ENCODE measurements around the gene ITPKC. TPM values are rescaled to one million over a fixed set of nuclear protein-coding genes. Genes with fewer than 3 reads are reported as not detected.

Gene ITPKC
- total RNA-seq, 4 donors from 2014 or later = 58.5 to 127 (median 95.7) TPM

DNA sequence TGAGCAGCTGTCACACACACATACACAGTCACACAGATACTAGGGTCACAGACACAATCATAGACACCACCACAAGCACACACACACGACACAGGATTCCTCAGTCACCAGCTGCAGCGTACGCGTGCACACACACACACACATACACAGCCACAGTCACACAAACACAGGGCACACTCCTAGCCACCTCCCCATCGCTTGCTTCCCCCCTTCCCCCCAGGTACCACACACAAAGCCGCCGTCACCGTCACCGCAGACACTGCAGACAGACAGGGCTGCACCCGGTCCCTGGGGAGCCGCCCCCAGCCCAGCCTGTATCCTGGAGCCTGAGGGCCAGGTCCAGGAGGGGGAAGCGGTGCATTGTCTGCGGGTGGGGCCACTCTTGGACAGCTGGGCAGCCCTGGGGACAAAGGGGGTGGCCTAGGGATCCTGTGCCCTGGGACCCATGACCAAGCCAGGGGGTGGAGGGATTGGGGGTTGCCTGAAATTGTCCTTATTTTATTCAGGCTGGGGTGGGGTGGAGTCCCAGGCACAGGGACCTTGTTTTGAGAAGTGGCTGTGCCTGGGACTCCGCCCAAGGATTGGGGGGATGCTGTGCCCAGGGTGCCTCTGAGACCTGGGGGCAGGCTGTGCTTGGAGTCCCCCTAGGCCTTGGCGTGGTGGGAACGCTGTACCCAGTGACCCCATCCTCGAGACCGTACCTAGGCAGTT lies 27.4 kb upstream of the ITPKC start:
- no peak for DNase-seq
- intact Hi-C loops (cut with DNase I) = no loop called here
- Histone ChIP-seq H3K9me3 (no peaks in the 10 kb centered on the region), H3K27me3 (no peaks in the 10 kb centered on the region), H3K4me1 (peaks cover 33 to 64% (median 37%) of the 10 kb centered on the region in 3 donors), H3K27ac (peak overlapping the region; percentile 91 to 94 (median 94)), H3K36me3 (peaks cover 0 to 53% (median 0%) of the 10 kb centered on the region in 3 donors), H3K4me3 (peak overlapping the region; percentile 72 to 90 (median 84))
- no peak for TF ChIP-seq POLR2A (IDR thresholded peaks at IDR 0.05)
- WGBS, 2 donors = 32 to 41% methylated on average over 3 to 4 of the region's 18 CpGs

- Histone ChIP-seq H3K4me3 (peak within 1 kb of the TSS; percentile 72 to 90 (median 84)), H3K27me3 (no peaks in the 10 kb centered on the region), H3K4me1 (peaks cover 33 to 60% (median 37%) of the 10 kb centered on the region in 3 donors), H3K27ac (peak within 1 kb of the TSS; percentile 91 to 94 (median 94)), H3K36me3 (peaks cover 0 to 53% (median 2%) of the 10 kb centered on the region in 3 donors), H3K9me3 (no peaks in the 10 kb centered on the region)
- no peak for DNase-seq
- whole genome bisulfite sequencing, 2 donors = 16 to 40% methylated on average over 2 to 5 of the region's 50 CpGs
- intact Hi-C loops (cut with DNase I) = no loop called here
- TF ChIP-seq, protein P1, sequence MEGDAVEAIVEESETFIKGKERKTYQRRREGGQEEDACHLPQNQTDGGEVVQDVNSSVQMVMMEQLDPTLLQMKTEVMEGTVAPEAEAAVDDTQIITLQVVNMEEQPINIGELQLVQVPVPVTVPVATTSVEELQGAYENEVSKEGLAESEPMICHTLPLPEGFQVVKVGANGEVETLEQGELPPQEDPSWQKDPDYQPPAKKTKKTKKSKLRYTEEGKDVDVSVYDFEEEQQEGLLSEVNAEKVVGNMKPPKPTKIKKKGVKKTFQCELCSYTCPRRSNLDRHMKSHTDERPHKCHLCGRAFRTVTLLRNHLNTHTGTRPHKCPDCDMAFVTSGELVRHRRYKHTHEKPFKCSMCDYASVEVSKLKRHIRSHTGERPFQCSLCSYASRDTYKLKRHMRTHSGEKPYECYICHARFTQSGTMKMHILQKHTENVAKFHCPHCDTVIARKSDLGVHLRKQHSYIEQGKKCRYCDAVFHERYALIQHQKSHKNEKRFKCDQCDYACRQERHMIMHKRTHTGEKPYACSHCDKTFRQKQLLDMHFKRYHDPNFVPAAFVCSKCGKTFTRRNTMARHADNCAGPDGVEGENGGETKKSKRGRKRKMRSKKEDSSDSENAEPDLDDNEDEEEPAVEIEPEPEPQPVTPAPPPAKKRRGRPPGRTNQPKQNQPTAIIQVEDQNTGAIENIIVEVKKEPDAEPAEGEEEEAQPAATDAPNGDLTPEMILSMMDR (IDR thresholded peaks at IDR 0.05) = no peak
- TF ChIP-seq POLR2A (IDR thresholded peaks at IDR 0.05) = peak in 2 of 4 donors; percentile 64 to 77
Measured at GRCh38 chr19:40690050-40690692, 26.7 kb upstream of the ITPKC start, which contains the start of gene NUMBL. TSS of gene NUMBL (minus strand) at chr19:40690651. CDS start at chr19:40690483, 168 bp downstream.

GRCh38 chr19:40690693-40691420 lies 26.1 kb upstream of the ITPKC start:
- WGBS, 2 donors = 1 to 5% methylated on average over 12 to 15 of the region's 56 CpGs
- Histone ChIP-seq H3K4me3 (peak overlapping the region; percentile 72 to 90 (median 84)), H3K27me3 (no peaks in the 10 kb centered on the region), H3K9me3 (no peaks in the 10 kb centered on the region), H3K36me3 (peaks cover 0 to 53% (median 6%) of the 10 kb centered on the region in 3 donors), H3K4me1 (peaks cover 27 to 53% (median 37%) of the 10 kb centered on the region in 3 donors), H3K27ac (peak overlapping the region; percentile 91 to 94 (median 94))
- intact Hi-C loops (cut with DNase I) = no loop called here
- peak; percentile 76 for DNase-seq
- peak in 2 of 4 donors; percentile 16 to 18 for TF ChIP-seq POLR2A (IDR thresholded peaks at IDR 0.05)
- TF ChIP-seq, protein P1 (IDR thresholded peaks at IDR 0.05) = no peak

DNA sequence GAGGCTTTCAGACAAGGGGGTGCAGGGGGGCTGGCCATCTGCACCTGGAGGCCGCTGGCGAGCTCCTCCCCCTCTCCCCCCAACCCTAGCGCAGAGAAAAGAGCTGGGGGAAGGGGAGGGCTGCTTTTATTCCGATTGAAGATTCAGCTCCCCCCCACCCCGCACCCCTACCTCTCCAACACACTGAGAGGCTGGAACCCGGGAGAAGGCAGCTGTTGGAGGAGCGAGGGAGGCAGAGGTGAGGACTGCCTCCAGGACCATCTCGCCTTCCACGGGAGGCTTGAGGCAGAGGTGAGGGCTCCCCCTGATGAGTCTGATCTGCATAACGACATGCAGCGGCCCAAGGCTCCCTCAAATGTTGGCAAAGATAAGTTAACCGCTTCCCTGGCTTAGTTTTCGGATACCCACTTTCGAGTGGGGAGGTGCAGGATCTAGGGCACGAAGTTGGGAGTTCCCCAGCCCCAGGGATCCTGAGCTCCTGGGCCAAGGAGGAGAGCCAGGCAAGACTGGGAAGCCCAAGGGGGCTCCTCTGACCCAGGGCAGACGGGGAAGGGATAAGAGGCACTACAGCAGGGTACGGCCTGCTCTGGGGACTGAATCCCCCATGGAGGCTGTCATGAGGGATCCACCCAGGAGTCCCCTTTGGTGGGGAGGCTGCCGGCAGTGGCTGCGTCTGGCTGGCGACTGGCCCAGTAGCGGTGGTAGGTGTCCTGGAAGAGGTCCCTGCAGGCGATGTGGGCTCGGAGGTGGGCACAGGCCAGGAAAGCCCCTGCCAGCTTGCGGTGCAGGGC lies 25.3 kb upstream of the ITPKC start:
- intact Hi-C loops (cut with DNase I) = no loop called here
- DNase-seq = no peak
- Histone ChIP-seq H3K36me3 (peaks cover 0 to 51% (median 6%) of the 10 kb centered on the region in 3 donors), H3K27me3 (no peaks in the 10 kb centered on the region), H3K4me1 (peaks cover 26 to 50% (median 37%) of the 10 kb centered on the region in 3 donors), H3K4me3 (peak overlapping the region in 3 of 4 donors; percentile 72 to 86 (median 83)), H3K27ac (peak overlapping the region; percentile 91 to 94 (median 94)), H3K9me3 (no peaks in the 10 kb centered on the region)
- 50 to 73% methylated on average over 6 to 11 of the region's 24 CpGs for WGBS, 2 donors
- TF ChIP-seq POLR2A (IDR thresholded peaks at IDR 0.05) = no peak
- TF ChIP-seq, protein P1 (IDR thresholded peaks at IDR 0.05) = no peak

- H3K36me3 ChIP-seq = peaks cover 0 to 53% (median 6%) of the 10 kb centered on the region in 3 donors
- WGBS, 2 donors = 94 to 100% methylated on average over 2 to 13 of the region's 14 CpGs
- no peak overlapping the region for H3K4me3 ChIP-seq
- DNase-seq = no peak
- no peaks in the 10 kb centered on the region for H3K9me3 ChIP-seq
- H3K4me1 ChIP-seq = peaks cover 26 to 46% (median 37%) of the 10 kb centered on the region in 3 donors
- TF ChIP-seq POLR2A (IDR thresholded peaks at IDR 0.05) = no peak
- TF ChIP-seq, protein P1 (IDR thresholded peaks at IDR 0.05) = no peak
- H3K27ac ChIP-seq = peak overlapping the region in 3 of 4 donors; percentile 93 to 94 (median 94)
- intact Hi-C loops (cut with DNase I) = no loop called here
- H3K27me3 ChIP-seq = no peaks in the 10 kb centered on the region
Measured at GRCh38 chr19:40692212-40692551, 24.7 kb upstream of the ITPKC start.
